Neural crest cell (in vitro differentiated cells): ENCODE results near the gene GCDH. TPM values are rescaled to one million over a fixed set of nuclear protein-coding genes. Genes with fewer than 3 reads are reported as not detected.

ENCODE experiments used
- DNase-seq: peaks from one replicate; pipeline ENCODE4 v3.0.0; 2021; ENCODE audit warnings: low read depth, mixed read lengths, low spot score
- H3K27ac Mint-ChIP-seq: one replicate; pipeline ENCODE4 v1.8.0; 2021; ENCODE audit warnings: mild to moderate bottlenecking, mixed read lengths; ENCODE audit not compliant: unreplicated experiment
- H3K27me3 Mint-ChIP-seq: 2 replicates; pipeline ENCODE4 v1.8.0; 2021; ENCODE audit warnings: low read depth, mild to moderate bottlenecking, mixed read lengths
- H3K36me3 Mint-ChIP-seq: 2 replicates; pipeline ENCODE4 v1.8.0; 2021; ENCODE audit warnings: low read depth, mild to moderate bottlenecking, mixed read lengths
- H3K4me1 Mint-ChIP-seq: 2 replicates; pipeline ENCODE4 v1.8.0; 2021; ENCODE audit warnings: mixed read lengths
- H3K4me3 Mint-ChIP-seq: one replicate; pipeline ENCODE4 v1.8.0; 2021; ENCODE audit warnings: mild to moderate bottlenecking, mixed read lengths
- H3K9me3 Mint-ChIP-seq: 2 replicates; pipeline ENCODE4 v1.8.0; 2021; ENCODE audit warnings: mixed read lengths
- CTCF ChIP-seq: fragments of 200-600 bp; sonication (generic); conservative IDR thresholded peaks from 2 replicates; pipeline ENCODE4 v1.5.0; 2021; ENCODE audit warnings: antibody characterized with exemption, mild to moderate bottlenecking
- total RNA-seq: library from RNA; stranded (reverse); gene quantifications from 2 replicates; pipeline ENCODE4 v1.2.1, GENCODE V29; 2021

Gene GCDH
- total RNA-seq, 1 donor from 2014 or later: 46.7 TPM

GRCh38 chr19:12868540-12869112 is 22.3 kb upstream of the GCDH start:
- Mint-ChIP-seq H3K9me3 (peaks cover 6% of the 10 kb centered on the region), H3K4me1 (peaks cover 9% of the 10 kb centered on the region), H3K4me3 (peak overlapping the region; percentile 31), H3K27ac (no peak overlapping the region), H3K36me3 (peaks cover 15% of the 10 kb centered on the region), H3K27me3 (peaks cover 2% of the 10 kb centered on the region)
- no peak for TF ChIP-seq CTCF
- DNase-seq: no peak

DNA sequence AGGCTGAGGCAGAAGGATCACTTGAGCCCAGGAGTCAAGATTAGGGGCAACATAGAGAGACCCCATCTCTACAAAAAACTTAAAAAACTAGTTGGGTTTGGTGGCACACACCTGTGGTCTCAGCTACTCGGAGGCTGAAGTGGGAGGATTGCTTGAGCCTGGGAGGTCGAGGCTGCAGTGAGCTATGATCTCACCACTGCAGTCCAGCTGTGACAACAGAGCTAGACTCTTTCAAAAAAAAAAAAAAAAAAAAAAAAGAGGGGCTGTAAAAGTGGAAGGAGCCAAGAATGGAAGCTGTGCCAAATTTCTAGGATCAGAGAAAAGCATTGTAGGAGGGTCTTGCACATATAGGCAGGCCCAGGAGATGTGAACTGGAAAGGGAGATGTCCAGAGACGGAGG is 19.3 kb upstream of the GCDH start:
- H3K9me3 Mint-ChIP-seq: peaks cover 6% of the 10 kb centered on the region
- H3K4me3 Mint-ChIP-seq: peak overlapping the region; percentile 45
- H3K27ac Mint-ChIP-seq: no peak overlapping the region
- peaks cover 15% of the 10 kb centered on the region for H3K36me3 Mint-ChIP-seq
- TF ChIP-seq CTCF: no peak
- no peak for DNase-seq
- H3K4me1 Mint-ChIP-seq: peaks cover 7% of the 10 kb centered on the region
- peaks cover 2% of the 10 kb centered on the region for H3K27me3 Mint-ChIP-seq

DNA sequence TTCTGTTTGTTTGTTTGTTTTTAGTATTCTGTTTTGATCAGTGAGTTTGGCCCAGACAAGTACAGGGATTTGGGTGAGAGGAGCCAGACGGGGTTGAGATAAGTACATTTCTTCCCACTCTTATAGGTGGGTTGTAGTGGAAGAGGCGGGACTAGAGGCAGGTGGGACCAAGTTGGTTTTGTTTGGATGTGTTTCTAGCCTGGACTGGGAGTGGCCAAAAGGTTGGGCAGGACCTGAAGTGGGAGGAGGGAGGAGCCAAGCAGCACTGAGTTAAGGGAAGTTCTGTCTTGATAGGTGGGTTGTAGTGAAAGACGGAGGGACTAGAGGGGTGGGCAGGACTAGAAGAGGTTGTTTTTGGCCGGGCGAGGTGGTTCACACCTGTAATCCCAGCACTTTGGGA is 18.7 kb upstream of the GCDH start:
- peaks cover 2% of the 10 kb centered on the region for H3K27me3 Mint-ChIP-seq
- H3K27ac Mint-ChIP-seq: no peak overlapping the region
- H3K9me3 Mint-ChIP-seq: peaks cover 6% of the 10 kb centered on the region
- H3K4me3 Mint-ChIP-seq: peak overlapping the region; percentile 45
- peaks cover 15% of the 10 kb centered on the region for H3K36me3 Mint-ChIP-seq
- TF ChIP-seq CTCF: no peak
- peaks cover 1% of the 10 kb centered on the region for H3K4me1 Mint-ChIP-seq
- no peak for DNase-seq

DNA sequence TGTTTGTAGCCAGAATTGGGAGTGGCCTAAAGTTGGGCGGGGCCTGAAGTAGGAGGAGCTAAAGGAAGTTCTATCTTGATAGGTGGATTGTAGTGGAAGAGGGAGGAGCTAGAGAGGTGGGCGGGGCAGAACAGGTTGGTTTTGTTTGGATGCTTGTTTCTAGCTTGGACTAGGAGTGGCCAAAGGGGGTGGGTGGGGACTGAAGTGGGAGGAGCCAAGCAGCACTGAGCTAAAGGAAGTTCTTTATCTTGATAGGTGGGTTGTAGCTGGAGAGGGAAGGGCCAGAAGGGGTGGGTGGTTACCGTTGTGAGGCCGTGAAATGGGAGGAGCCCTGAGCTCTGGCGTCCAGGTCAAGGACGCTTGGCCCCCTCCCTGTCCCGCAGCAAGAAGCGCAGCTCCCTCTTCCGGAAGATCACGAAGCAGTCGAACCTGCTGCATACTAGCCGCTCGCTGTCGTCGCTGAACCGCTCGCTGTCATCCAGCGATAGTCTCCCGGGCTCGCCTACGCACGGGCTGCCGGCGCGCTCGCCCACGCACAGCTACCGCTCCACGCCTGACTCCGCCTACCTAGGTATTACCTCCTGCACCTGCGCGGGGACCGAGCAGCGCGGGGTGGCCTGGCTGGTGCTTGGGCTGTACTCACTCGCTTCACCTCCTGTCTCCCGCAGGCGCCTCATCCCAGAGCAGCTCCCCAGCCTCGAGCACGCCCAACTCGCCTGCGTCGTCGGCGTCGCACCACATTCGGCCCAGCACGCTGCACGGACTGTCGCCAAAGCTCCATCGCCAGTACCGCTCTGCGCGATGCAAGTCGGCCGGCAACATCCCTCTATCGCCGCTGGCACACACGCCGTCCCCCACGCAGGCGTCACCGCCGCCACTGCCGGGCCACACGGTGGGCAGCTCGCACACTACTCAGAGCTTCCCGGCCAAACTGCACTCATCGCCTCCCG is 17.7 kb upstream of the GCDH start:
- Mint-ChIP-seq H3K27ac (no peak overlapping the region), H3K9me3 (peaks cover 6% of the 10 kb centered on the region), H3K4me3 (no peak overlapping the region), H3K36me3 (peaks cover 15% of the 10 kb centered on the region), H3K4me1 (no peaks in the 10 kb centered on the region), H3K27me3 (peaks cover 2% of the 10 kb centered on the region)
- no peak for TF ChIP-seq CTCF
- DNase-seq: no peak

GRCh38 chr19:12873891-12874745 is 16.8 kb upstream of the GCDH start:
- no peaks in the 10 kb centered on the region for H3K4me1 Mint-ChIP-seq
- H3K27me3 Mint-ChIP-seq: peaks cover 6% of the 10 kb centered on the region
- no peak overlapping the region for H3K27ac Mint-ChIP-seq
- H3K4me3 Mint-ChIP-seq: no peak overlapping the region
- peaks cover 12% of the 10 kb centered on the region for H3K36me3 Mint-ChIP-seq
- no peak for DNase-seq
- no peak for TF ChIP-seq CTCF
- peaks cover 6% of the 10 kb centered on the region for H3K9me3 Mint-ChIP-seq
